Thymus (tissue), 11 donors: ENCODE results near the gene GPR176. TPM values are rescaled to one million over a fixed set of nuclear protein-coding genes. Genes with fewer than 3 reads are reported as not detected.
A peak's percentile ranks its signal among the peaks of the same experiment; 100 is the strongest.

ENCODE experiments used
- DNase-seq, 9 donors: peaks; one replicate each; pipeline ENCODE4 v3.0.0-alpha.2; 2013; ENCODE audit warnings: low spot score in 9 of 9, low read depth in 6 of 9, missing footprints in 1 of 9
- H3K27ac ChIP-seq, 2 donors: one replicate each; pipeline ENCODE4 v1.5.1; 2013; ENCODE audit warnings: control low read depth in 1 of 2, low read depth in 1 of 2, low read length in 1 of 2, mild to moderate bottlenecking in 1 of 2, moderate library complexity in 1 of 2
- H3K27me3 ChIP-seq, 2 donors: one replicate each; pipeline ENCODE4 v1.5.1; 2013; ENCODE audit warnings: low read length in 1 of 2; ENCODE audit not compliant: control insufficient read depth in 2 of 2, insufficient read depth in 1 of 2
- H3K36me3 ChIP-seq, 2 donors: one replicate each; pipeline ENCODE4 v1.5.1; 2013; ENCODE audit warnings: low read length in 1 of 2, mild to moderate bottlenecking in 1 of 2, moderate library complexity in 1 of 2; ENCODE audit not compliant: control insufficient read depth in 2 of 2, insufficient read depth in 2 of 2
- H3K4me1 ChIP-seq, 2 donors: one replicate each; pipeline ENCODE4 v1.5.1; 2013; ENCODE audit warnings: low read length in 2 of 2; ENCODE audit not compliant: control insufficient read depth in 2 of 2, insufficient read depth in 2 of 2
- H3K4me3 ChIP-seq, 2 donors: one replicate each; pipeline ENCODE4 v1.5.1; 2013; ENCODE audit warnings: low read length in 2 of 2, control low read depth in 1 of 2, mild to moderate bottlenecking in 1 of 2
- H3K9me3 ChIP-seq, 2 donors: one replicate each; pipeline ENCODE4 v1.5.1; 2013; ENCODE audit warnings: low read length in 1 of 2, mild to moderate bottlenecking in 1 of 2; ENCODE audit not compliant: control insufficient read depth in 2 of 2, insufficient read depth in 1 of 2
- WGBS: extraction: QIAGEN DNeasy Blood & Tissue Kit; methylation state at CpG from one replicate; pipeline ENCODE4 v1.1.7; 2013; 5-methylcytosine and 5-hydroxymethylcytosine counted together
- polyA plus RNA-seq: library from polyadenylated mRNA; stranded (reverse); fragments of 200-250 nt; gene quantifications from one replicate; pipeline ENCODE4 v1.2.3, GENCODE V29; 2013
- total RNA-seq: library from RNA; stranded (reverse); fragments of 120-200 nt; gene quantifications from one replicate; pipeline ENCODE4 v1.2.4, GENCODE V29; 2013
- donor health status: healthy.

GPR176 gene
- total and polyA plus RNA-seq, 2 donors, result 2.9 to 3.5 TPM

DNA sequence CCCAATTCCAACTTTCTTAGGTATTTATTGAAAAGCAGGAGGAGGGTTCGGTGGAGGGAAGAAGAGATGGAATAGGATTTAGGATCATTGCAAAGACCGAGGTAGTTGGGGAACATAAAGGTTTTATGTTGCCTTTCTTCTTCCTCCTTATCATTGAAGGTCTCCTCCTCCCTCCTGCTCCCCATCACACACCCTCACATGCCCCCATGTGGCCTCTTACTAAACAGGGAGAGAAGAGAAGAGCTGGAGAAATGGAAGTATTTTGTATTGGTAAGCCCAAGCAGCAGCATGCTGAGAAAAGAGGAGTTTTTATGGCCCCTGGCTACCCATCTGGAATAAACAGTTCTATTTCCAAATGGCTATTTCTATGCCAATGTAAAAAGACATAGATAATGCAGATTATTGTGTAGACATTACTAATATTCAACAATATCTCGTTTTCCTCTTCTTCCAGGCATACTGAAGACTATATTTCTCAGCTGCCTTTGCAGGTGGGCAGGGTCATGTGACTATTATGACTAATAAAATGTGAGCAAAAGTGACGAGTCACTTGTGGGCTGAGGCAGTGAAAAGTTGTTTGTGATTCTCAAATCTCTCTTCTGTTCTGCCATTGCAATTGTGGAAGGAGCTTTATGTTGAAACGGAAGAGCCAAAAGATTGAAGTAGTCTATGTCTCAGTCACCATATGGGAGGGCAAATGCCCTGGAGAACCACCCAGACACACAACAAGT, 5.2 kb upstream of the GPR176 start:
- Histone ChIP-seq H3K27ac (no peak overlapping the region), H3K36me3 (no peaks in the 10 kb centered on the region), H3K4me3 (no peak overlapping the region), H3K27me3 (peaks cover 3 to 5% of the 10 kb centered on the region in 2 donors), H3K9me3 (peaks cover 0 to 4% of the 10 kb centered on the region in 2 donors), H3K4me1 (peaks cover 3 to 8% of the 10 kb centered on the region in 2 donors)
- DNase-seq, result no peak
- 87% methylated on average over 5 of the region's 5 CpGs for WGBS

DNA sequence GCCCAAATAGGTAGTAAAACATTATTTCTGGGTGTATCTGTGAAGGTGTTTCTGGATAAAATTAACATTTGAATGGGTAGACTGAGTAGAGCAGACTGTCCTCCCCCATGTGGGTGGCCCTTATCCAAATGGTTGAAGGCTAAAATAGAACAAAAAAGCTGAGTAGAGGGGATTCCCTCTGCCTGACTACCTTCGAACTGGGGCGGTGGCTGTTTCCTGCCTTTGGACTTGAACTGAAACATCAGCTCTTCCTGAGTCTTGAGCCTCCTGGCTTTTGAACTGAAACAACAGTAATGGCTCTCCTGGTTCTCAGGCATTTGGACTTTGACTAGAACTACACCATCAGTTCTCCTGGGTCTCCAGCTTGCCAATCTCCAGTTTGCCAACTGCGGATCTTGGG, 4.4 kb upstream of the GPR176 start:
- DNase-seq, result no peak
- Histone ChIP-seq H3K27me3 (peaks cover 11 to 13% of the 10 kb centered on the region in 2 donors), H3K9me3 (peaks cover 0 to 5% of the 10 kb centered on the region in 2 donors), H3K4me1 (peaks cover 11 to 15% of the 10 kb centered on the region in 2 donors), H3K4me3 (no peak overlapping the region), H3K36me3 (no peaks in the 10 kb centered on the region), H3K27ac (no peak overlapping the region)
- WGBS, result 80% methylated on average over 3 of the region's 3 CpGs

DNA sequence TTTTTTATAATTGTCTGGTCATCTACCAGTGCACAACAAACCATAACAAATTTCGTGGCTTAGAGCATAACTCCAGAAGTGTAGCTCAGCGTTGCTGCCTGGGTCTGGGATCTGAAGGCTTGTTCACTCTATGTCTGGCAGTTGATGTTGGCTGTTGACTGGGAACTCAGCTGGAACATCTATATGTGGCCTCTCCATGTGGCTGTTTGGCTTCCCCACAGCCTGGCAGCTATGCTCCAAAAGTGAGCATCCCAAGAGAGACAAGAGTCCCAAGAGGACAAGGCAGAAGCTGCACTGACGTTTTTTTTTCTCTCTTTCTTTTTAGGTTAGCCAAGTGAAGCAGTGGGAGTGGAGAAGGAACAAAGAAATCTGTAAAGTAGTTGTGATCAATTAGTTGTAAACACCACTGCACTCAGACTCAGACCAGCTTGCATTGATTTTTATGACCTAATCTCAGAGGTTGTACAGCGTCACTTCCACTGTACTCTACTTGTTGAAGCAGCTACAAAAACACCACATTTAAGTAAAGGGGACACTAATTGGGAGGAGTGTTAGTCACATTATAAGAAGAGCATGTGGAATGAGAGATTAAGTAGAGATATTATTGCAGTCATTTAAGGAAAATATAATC, 2.5 kb upstream of the GPR176 start:
- Histone ChIP-seq H3K4me3 (no peak overlapping the region), H3K9me3 (peaks cover 0 to 5% of the 10 kb centered on the region in 2 donors), H3K27me3 (peaks cover 22 to 30% of the 10 kb centered on the region in 2 donors), H3K27ac (no peak overlapping the region), H3K36me3 (no peaks in the 10 kb centered on the region), H3K4me1 (peaks cover 11 to 15% of the 10 kb centered on the region in 2 donors)
- 93% methylated on average over 4 of the region's 4 CpGs for WGBS
- no peak for DNase-seq

DNA sequence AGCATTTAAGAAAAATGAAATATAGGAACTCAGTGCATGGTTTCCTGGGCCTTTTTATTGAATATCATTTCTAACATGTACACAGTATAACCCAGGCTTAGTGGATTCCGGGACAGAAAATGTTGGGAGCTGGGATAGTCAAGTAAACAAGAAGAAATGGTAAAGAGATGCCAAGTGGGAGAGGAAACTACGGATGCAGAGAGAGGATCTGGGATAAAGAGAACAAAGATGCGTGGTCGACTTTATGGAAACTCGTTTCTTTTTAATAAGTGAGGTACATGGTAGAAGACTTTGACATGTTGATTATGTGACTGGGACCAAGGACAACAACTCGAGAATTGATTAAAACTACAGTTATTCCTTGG, 1.2 kb upstream of the GPR176 start:
- 95% methylated on average over 6 of the region's 6 CpGs for WGBS
- Histone ChIP-seq H3K27ac (peak overlapping the region in 1 of 2 donors; percentile 15), H3K4me3 (peak overlapping the region; percentile 69 to 73), H3K9me3 (peaks cover 0 to 5% of the 10 kb centered on the region in 2 donors), H3K36me3 (no peaks in the 10 kb centered on the region), H3K27me3 (peaks cover 22 to 40% of the 10 kb centered on the region in 2 donors), H3K4me1 (peaks cover 11 to 15% of the 10 kb centered on the region in 2 donors)
- DNase-seq, result no peak

- peak overlapping the region in 1 of 2 donors; percentile 46 for H3K27ac ChIP-seq
- no peaks in the 10 kb centered on the region for H3K36me3 ChIP-seq
- peaks cover 11 to 15% of the 10 kb centered on the region in 2 donors for H3K4me1 ChIP-seq
- H3K4me3 ChIP-seq, result peak overlapping the region; percentile 69 to 73
- WGBS, result 2% methylated on average over 70 of the region's 70 CpGs
- peak; percentile 42 to 88 (median 65) for DNase-seq
- H3K27me3 ChIP-seq, result peaks cover 22 to 40% of the 10 kb centered on the region in 2 donors
- peaks cover 0 to 5% of the 10 kb centered on the region in 2 donors for H3K9me3 ChIP-seq
Measured at GRCh38 chr15:39920510-39921273, 626 bp upstream of the GPR176 start.

GRCh38 chr15:39919411-39919747, 687 bp downstream of the GPR176 start:
- H3K36me3 ChIP-seq, result no peaks in the 10 kb centered on the region
- H3K27ac ChIP-seq, result no peak overlapping the region
- 9% methylated on average over 15 of the region's 15 CpGs for WGBS
- peaks cover 22 to 40% of the 10 kb centered on the region in 2 donors for H3K27me3 ChIP-seq
- peaks cover 11 to 15% of the 10 kb centered on the region in 2 donors for H3K4me1 ChIP-seq
- DNase-seq, result peak in 1 of 9 donors; percentile 16
- H3K4me3 ChIP-seq, result peak overlapping the region; percentile 69 to 73
- peaks cover 0 to 5% of the 10 kb centered on the region in 2 donors for H3K9me3 ChIP-seq

GRCh38 chr15:39918688-39919385, 1.2 kb downstream of the GPR176 start:
- Histone ChIP-seq H3K27ac (no peak overlapping the region), H3K27me3 (peaks cover 22 to 40% of the 10 kb centered on the region in 2 donors), H3K36me3 (no peaks in the 10 kb centered on the region), H3K4me3 (no peak overlapping the region), H3K9me3 (peaks cover 0 to 5% of the 10 kb centered on the region in 2 donors), H3K4me1 (peaks cover 11 to 15% of the 10 kb centered on the region in 2 donors)
- DNase-seq, result peak in 1 of 9 donors; percentile 19
- 37% methylated on average over 13 of the region's 13 CpGs for WGBS

DNA sequence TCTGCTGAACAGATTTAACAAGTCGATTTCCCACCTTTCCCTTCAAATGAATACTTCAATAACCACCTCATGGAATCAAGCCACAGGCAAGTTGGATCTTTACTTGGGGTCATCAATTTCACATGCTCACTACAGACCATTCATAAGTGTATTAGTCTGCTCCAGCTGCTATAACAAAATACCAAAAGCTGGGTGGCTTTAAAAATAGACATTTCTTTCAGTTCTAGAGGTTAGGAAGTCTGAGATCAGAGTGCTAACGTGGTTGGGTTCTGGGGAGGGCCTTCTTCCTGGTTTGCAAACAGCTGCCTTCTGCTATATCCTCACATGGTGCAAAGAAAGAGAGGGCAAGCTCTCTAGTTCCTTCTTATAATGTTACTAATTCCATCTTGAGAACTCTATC, 5.1 kb downstream of the GPR176 start:
- Histone ChIP-seq H3K27me3 (peaks cover 16 to 33% of the 10 kb centered on the region in 2 donors), H3K27ac (no peak overlapping the region), H3K9me3 (no peaks in the 10 kb centered on the region), H3K4me3 (no peak overlapping the region), H3K36me3 (no peaks in the 10 kb centered on the region), H3K4me1 (peaks cover 4 to 5% of the 10 kb centered on the region in 2 donors)
- 53% methylated on average over 2 of the region's 2 CpGs for WGBS
- no peak for DNase-seq
